GM23338 (cell line): ENCODE data around the gene TDRD7.

ENCODE experiments used
- CREB1 ChIP-seq: fragments of 250-450 bp; sonication (Bioruptor Pico); IDR thresholded peaks from 2 replicates; pipeline ENCODE4 v1.5.0; 2020; ENCODE audit warnings: low read depth, mild to moderate bottlenecking, moderate library complexity
- CTCF ChIP-seq, 2 experiments: fragments of 200-600 bp in 1 of 2; sonication (generic) in 1 of 2; conservative IDR thresholded peaks; 2 replicates each; pipeline versions ENCODE4 v1.5.1 to v1.6.1; 2016 to 2017; ENCODE audit warnings: antibody characterized with exemption in 2 of 2, low read depth in 2 of 2, mild to moderate bottlenecking in 2 of 2, moderate library complexity in 1 of 2
- ETS1 ChIP-seq: IDR thresholded peaks from 2 replicates; pipeline ENCODE4 v1.6.1; 2016; ENCODE audit warnings: antibody characterized with exemption
- EZH2 ChIP-seq: fragments of 200-600 bp; sonication (generic); IDR thresholded peaks from one replicate; pipeline ENCODE4 v1.8.0; 2017; ENCODE audit warnings: antibody characterized with exemption, mild to moderate bottlenecking, low read depth; ENCODE audit not compliant: unreplicated experiment
- EZH2phosphoT487 ChIP-seq: fragments of 200-600 bp; sonication (generic); IDR thresholded peaks from one replicate; pipeline ENCODE4 v1.8.1; 2018; ENCODE audit warnings: antibody characterized with exemption; ENCODE audit not compliant: unreplicated experiment
- JUNB ChIP-seq: IDR thresholded peaks from one replicate; pipeline ENCODE4 v1.6.1; 2016; ENCODE audit warnings: antibody characterized with exemption; ENCODE audit not compliant: unreplicated experiment
- POLR2AphosphoS5 ChIP-seq: IDR thresholded peaks from 2 replicates; pipeline ENCODE4 v1.6.1; 2016; ENCODE audit warnings: antibody characterized with exemption, low read depth
- REST ChIP-seq: IDR thresholded peaks from one replicate; pipeline ENCODE4 v1.6.1; 2018; ENCODE audit warnings: antibody characterized with exemption; ENCODE audit not compliant: unreplicated experiment
- STAT1 ChIP-seq: IDR thresholded peaks from one replicate; pipeline ENCODE4 v1.6.1; 2016; ENCODE audit warnings: antibody characterized with exemption; ENCODE audit not compliant: unreplicated experiment
- ZNF114 ChIP-seq: fragments of 250-450 bp; sonication (Bioruptor Pico); IDR thresholded peaks from 2 replicates; pipeline ENCODE4 v1.5.0; 2020; ENCODE audit warnings: mild to moderate bottlenecking, moderate library complexity
- ZNF331 ChIP-seq: fragments of 250-450 bp; sonication (Bioruptor Pico); IDR thresholded peaks from 2 replicates; pipeline ENCODE4 v1.5.0; 2020; ENCODE audit warnings: low read depth, mild to moderate bottlenecking, moderate library complexity

GRCh38 chr9:97484134-97484533 lies 72.2 kb downstream of the TDRD7 start:
- no peak for TF ChIP-seq EZH2phosphoT487
- TF ChIP-seq CTCF (conservative IDR thresholded peaks at IDR 0.05; ENCODE audit: low read depth in 2 of 2), result no peak
- TF ChIP-seq CREB1 (CRISPR knock-in tag), result no peak
- no peak for TF ChIP-seq REST
- no peak for TF ChIP-seq EZH2
- no peak for TF ChIP-seq POLR2AphosphoS5
- TF ChIP-seq ETS1, result no peak
- TF ChIP-seq JUNB, result no peak
- no peak for TF ChIP-seq ZNF331 (CRISPR knock-in tag)
- TF ChIP-seq ZNF114, result no peak
- TF ChIP-seq STAT1, result no peak
